DMS114 treated with DMSO at 0.1 percent for 48 hours (cell line): ENCODE results near the gene PYGB.
"Not testable (repeated sequence)": the region's sequence is repeated elsewhere in the genome, so short reads cannot be mapped to it uniquely, and the experiment has no call there.

ENCODE experiments used
- DNase-seq: peaks from one replicate; lab custom pipeline; 2025; ENCODE audit not compliant: unreplicated experiment; lab: John Stamatoyannopoulos, UW

PYGB gene

GRCh38 chr20:25247518-25247955, 348 bp upstream of the PYGB start:
- DNase-seq: no peak

- no peak for DNase-seq
These were observed 894 bp downstream of the PYGB start for GRCh38 chr20:25248786-25249172.

GRCh38 chr20:25249198-25249931, 1.5 kb downstream of the PYGB start:
- no peak for DNase-seq

GRCh38 chr20:25250508-25250907, 2.6 kb downstream of the PYGB start:
- no peak for DNase-seq

GRCh38 chr20:25251019-25251418, 3.1 kb downstream of the PYGB start:
- DNase-seq: no peak

GRCh38 chr20:25251558-25251957, 3.7 kb downstream of the PYGB start:
- DNase-seq: no peak

- no peak for DNase-seq
These were observed 4.4 kb downstream of the PYGB start for GRCh38 chr20:25252230-25252651.

- DNase-seq: no peak
These were observed 5.0 kb downstream of the PYGB start for GRCh38 chr20:25252686-25253421.

- no peak for DNase-seq
These were observed 5.9 kb downstream of the PYGB start for GRCh38 chr20:25253606-25254275.

- no peak for DNase-seq
These were observed 6.7 kb downstream of the PYGB start for GRCh38 chr20:25254571-25254970.

- DNase-seq: no peak
These were observed 7.2 kb downstream of the PYGB start for GRCh38 chr20:25254986-25255680.

- DNase-seq: no peak
These were observed 8.5 kb downstream of the PYGB start for GRCh38 chr20:25256226-25256859.

GRCh38 chr20:25257130-25257529, 9.2 kb downstream of the PYGB start:
- DNase-seq: no peak

- no peak for DNase-seq
These were observed 10.0 kb downstream of the PYGB start for GRCh38 chr20:25257756-25258475.

- DNase-seq: no peak
These were observed 10.6 kb downstream of the PYGB start for GRCh38 chr20:25258476-25258805.

GRCh38 chr20:25258828-25259227, 10.9 kb downstream of the PYGB start:
- no peak for DNase-seq

- no peak for DNase-seq
These were observed 11.5 kb downstream of the PYGB start for GRCh38 chr20:25259358-25259757.

- no peak for DNase-seq
These were observed 11.9 kb downstream of the PYGB start for GRCh38 chr20:25259788-25260254.

- DNase-seq: not testable (repeated sequence)
These were observed 13.0 kb downstream of the PYGB start for GRCh38 chr20:25260770-25261437.
